Measurements from ENCODE around the gene CDKN1C.
"Not testable (repeated sequence)": the region's sequence is repeated elsewhere in the genome, so short reads cannot be mapped to it uniquely, and the experiment has no call there.

CDKN1C gene

DNA sequence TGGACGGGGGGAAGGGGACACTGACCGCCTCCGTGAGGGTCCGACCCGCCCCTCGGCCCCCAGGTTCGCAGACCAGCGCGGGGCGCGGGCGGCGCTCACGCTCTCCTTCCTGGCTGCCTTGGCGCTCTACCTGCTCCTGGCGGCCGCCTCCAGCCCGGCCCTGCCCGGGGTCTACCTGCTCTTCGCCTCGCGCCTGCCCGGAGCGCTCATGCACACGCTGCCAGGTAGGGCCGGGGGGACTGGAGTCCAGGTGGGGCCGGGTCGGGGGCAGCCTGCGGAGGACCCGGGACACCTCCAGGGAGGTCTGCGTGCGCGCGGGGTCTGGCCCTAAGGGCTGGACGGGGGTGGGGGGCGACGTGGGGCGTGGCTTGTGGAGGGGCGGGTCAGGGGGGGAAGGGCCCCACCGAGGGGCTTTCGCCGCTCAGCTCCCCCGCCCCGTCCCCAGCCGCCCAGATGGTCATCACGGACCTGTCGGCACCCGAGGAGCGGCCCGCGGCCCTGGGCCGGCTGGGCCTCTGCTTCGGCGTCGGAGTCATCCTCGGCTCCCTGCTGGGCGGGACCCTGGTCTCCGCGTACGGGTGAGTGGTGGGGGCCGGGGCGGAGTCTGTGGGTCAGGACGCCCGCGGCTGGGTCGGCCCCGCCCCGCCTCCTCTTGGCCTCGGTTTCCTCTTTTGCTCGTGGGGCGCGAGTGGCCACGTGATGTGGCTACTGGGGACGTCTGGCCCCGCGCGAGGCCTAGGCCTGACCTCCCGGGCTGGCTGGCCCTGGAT lies 23.7 kb upstream of the CDKN1C start:
- DNase-seq (ENCODE audit: low read depth in 2 of 2): no peak

DNA sequence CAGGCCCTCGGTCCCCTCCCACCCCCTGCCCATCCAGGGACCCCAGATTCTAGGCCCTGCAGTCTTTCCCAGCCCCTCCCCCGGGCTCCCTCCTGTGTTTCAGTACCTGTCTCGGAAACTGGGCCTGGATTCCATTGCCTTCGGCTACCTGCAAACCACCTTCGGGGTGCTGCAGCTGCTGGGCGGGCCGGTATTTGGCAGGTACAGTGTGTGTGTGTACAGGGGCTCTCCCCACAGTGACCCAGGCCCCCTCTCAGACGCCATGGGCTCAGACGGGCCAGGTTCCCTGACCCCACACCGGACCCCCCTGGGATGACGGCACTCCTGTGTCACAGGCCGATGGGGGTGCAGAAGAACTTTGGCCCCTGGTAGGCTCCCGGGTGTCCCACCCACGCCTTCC lies 22.6 kb upstream of the CDKN1C start:
- DNase-seq (ENCODE audit: low read depth in 2 of 2): no peak

DNA sequence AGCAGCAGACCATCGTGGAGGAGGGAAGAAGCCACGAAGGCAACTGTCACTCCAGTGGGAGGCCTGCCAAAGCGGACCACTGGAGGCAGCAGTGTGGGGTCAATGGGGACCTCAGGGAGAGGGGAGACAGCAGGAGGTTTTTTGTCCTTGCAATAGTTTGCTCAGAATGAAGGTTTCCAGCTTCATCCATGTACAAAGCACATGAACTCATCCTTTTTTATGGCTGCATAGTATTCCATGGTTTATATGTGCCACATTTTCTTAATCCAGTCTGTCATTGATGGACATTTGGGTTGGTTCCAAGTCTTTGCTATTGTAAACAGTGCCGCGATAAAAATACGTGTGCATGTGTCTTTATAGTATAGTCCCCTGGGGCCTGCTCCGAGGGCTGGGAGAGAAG lies 19.7 kb upstream of the CDKN1C start:
- DNase-seq (ENCODE audit: low read depth in 2 of 2): not testable (repeated sequence)

DNA sequence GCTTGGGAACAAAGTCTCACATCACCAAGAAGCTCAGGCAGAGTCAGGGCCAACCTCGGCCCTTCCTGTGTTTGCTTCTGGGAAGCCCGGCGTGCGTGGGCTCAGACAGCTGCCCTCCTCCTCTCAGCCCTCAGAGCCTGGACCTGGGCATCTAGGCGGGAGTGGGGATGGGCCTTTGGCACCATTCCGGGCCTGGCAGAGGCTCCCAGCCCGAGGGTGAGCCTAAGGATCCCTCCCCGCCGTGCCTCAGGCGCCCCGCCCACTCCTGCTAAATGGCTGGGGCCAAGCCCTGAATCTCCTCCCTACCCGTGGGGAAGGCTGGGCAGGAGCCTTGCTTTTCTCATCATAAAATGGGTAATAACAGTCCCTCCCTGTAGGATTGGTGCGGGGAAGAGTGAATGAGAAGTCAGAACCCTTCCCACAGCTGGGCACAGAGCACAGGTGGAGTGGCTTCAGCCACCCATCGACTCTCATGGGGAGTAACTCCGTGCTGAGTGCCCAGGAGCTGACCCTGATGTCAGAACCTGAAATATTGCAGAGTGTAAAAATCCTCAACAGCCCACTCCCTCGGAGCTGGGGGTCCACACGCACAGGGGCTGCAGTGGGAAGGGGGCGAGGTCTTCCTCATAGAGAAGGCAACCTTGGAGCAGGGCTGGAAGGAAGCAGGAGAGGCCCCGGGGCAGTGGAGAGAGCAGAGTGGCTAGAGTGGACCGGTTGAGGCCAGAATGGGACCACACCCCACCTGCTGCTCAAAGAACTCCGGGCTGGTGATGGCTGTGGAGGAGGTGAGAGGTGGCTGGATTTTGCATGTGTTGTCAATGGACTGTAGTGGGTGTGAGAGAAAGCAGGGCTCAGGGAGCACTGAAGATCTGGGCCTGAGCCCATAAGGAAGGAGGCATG lies 18.8 kb upstream of the CDKN1C start:
- no peak for DNase-seq (ENCODE audit: low read depth in 2 of 2)

DNA sequence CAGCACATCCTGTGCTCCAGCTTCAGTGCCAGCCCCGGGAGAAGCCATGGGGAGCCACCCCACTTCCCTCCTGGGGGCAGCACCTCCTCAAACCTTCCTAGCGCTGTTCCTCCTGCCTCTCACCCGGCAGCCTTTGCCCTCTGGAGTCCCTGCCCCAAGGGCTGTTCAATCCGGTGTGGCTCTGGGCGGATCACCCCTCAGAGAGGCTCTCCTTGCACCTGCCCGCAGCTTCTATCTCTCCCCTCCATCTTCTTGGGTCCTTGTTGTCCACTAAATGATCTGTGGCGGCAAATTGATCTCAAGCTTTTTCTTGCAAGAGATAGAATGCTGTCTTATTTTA lies 18.1 kb upstream of the CDKN1C start:
- DNase-seq (ENCODE audit: low read depth in 2 of 2): no peak

DNA sequence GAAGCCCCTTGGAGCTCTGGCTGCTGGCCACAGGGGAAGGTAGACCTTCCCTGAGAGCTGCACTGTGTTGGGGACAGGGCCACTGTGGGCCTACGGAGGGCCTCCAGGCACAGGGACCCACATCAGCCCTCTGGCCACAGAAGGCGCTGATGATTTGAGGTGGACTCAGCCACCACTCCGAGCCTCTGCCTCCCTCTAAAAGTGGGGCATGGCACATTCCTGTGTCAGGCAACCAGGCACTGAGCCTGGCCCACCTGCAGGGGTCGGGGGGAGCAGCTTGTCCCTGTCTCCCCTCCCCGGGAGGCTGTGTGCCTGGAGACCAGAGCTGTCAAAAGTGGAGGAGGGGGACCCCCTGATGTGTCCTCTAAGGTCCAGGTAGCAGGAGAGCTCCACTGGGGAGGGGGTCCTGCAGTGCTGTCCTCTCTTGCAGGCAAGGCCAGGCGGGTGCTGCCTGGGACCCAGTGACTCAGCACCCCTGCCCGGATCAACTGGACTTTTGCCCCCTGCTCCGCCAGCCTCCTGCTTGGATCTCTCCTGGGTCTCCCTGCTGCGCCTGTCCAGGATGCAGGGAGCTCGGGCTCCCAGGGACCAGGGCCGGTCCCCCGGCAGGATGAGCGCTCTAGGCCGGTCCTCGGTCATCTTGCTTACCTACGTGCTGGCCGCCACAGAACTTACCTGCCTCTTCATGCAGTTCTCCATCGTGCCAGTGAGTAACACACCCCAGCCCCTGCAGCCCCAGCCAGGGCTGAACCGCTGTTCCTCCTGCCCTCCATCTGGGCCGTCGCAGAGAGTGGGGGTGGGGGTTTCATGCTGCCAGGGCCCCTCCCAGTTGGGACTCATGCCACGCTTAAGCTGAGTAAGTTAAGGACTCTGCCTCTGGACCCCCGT lies 17.5 kb upstream of the CDKN1C start:
- no peak for DNase-seq (ENCODE audit: low read depth in 2 of 2)

DNA sequence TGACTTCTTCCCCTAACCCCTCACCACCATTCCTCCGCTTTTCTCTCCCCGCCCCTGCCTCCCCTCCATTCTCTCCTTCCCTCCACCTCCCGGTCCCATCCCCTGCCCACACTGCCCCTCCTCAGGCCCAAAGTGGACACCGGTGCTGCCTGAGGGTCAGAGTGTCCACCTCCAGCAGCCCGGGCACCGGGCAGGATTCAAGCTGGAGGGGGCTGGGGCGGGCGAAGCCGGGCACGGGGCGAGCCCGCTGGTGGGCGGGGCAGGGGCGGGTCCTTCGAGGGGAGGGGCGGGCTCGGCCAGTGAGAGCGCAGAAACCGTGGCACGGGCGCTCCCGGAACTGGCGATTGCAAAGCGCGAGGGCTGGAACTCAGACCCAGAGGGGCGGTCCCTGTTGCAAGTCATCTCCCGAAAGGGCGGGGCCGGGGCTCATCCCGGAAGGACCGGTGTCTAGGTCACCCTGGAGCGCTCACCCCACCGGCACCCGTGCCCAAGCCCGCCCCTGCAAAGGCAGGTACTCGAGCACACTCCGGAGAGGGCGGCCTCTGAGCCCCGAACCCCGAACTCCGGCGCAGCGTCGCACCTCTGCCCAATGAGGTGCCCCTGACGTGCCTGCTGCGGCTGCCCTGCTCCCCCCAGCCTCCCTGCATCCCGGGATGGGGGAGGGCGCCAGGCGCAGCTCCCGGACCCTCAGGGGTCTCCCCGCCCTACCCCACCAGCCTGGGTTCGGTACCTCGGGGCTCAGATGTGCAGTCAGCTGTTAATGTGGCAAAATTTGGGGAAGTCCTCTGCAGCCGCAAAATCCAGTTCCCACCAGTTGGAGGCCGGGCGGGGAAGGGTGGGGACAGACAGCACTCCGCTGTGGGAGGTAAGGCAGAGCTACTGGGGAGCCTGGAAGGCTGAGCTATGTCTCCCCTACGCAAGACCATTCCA lies 16.5 kb upstream of the CDKN1C start:
- peak; percentile 74 to 76 for DNase-seq (ENCODE audit: low read depth in 2 of 2)

DNA sequence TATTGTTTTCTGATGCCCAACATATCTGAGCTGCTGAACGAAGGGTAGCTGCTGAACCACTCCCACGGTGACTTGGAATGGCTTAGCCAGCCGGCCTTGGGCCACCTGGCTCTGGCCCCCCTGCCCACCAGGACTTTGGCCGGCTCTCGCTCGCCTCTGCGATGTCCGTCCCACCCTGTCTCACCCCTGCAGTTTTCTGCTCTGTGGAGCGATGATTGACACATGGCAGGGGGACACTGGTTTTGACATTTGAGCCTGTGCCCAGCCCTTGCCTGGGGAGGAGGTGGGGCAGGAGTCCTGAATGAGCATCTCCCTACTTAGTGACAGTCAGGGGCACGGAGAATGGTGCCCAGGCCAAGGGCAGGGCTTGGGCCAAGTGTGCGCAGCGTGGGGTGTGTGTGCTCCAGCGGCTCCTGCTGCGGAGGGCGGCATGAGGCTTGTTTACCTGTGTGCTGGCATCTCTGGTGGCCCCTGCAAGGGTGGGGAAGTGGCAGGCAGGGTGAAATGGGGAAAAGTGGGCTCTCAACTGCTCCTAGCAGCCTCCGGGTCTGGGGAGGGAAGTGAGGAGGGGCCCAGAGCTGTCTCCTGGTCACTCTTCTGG lies 15.7 kb upstream of the CDKN1C start:
- no peak for DNase-seq (ENCODE audit: low read depth in 2 of 2)

DNA sequence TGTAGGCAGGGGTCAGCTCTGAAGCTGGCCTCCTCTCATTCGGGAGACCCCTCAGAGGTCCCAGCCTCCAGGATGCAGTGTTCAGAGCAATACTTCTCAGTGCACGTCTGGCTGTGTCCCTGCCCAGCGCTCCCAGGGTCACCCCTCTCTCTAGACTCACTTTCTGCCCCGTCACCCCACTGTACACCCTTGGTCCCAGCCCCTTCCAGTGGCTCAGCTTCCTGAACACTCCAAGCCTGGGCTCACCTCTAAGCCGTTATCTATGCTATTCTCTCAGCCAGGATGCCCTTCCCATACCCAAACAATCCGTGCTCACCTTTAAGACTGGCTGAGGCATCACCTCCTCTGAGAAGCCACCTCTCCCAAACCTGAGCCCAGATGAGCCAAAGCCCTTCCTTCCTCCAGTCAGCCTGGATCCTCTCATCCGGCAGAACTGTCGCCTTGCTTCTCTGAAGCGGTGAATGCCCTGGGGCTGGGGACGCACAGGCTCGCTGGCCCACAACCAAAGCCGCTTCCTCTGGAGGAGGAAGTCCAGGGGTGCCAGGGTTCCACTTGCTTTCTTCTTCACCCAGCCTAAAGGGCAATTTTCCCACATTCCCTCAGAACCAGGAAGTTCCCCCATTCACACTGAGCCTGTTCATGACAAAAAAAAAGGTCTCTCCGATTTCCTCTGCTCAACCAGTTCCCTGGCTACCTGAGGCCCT lies 13.7 kb upstream of the CDKN1C start:
- no peak for DNase-seq (ENCODE audit: low read depth in 2 of 2)

DNA sequence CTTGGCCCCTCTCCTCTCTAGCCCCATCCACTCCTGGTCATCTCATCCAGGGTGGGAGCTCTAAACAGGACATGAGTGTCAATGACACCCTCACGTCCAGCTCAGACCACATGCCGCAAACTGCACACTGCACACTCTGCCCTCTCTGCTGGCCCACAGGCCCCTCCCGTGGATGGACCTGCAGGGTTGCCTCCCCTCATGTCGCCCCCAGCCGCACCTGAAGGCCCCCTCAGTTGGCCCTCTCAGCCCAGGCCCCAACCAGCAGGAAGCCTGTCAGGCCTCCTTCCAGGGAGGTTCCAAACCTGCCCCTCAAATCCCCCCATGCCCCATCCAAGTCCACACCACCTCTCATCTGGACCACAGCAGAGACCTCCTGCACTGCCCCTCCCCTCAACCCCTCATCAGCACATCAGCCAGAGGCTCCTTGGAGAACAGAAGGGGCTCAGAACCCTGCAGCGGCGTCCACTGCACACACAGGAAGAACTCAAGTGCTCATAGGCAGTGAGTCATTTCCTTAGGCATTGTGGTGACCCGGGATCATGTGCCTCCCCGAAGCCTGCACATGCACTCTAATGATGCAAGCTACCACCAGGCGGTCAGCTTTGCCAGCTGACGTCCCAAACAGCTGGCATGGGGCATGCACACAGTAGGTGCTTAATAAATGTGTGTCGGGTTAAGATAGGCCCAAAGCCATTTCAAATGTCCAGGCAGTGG lies 12.9 kb upstream of the CDKN1C start:
- peak; percentile 32 to 38 for DNase-seq (ENCODE audit: low read depth in 2 of 2)

DNA sequence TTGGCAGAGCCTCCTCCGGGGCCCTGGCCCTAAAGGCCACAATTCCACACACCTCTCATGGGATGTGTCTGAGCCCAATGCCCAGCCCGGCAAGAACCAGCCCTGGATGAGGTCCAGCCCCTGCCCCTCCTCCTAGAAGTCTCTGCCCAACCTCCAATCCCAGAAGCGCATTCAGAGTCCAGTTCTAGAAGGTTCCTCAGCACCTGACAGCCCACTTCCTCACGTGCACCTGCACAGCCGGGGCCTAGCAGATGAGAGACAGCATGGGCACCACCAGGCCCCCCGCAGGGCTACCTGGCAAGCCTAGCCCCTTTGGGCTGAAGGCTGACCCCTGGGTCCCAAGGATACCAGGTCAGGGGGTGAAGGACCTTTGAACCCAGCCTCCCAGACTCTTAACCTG lies 11.5 kb upstream of the CDKN1C start:
- DNase-seq (ENCODE audit: low read depth in 2 of 2): no peak

DNA sequence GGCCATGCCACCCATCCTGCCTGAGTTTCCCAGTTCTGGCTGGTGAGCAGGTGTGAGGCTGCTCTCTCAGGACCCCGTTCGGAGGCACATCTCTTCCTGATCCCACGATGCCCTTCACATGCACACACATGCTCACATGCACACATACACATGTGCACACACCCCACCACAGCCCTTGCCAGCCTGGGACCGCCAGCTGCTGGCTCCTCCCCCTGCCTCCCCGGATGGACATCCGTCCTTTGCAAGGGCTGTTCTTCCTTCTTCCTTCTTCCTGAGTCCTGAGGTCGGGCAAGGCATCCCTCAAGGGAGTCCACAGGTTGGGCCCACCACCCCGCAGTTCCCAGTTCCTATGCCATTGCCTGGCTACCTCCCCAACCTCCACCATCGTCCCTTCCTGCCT lies 10.5 kb upstream of the CDKN1C start:
- no peak for DNase-seq (ENCODE audit: low read depth in 2 of 2)

DNA sequence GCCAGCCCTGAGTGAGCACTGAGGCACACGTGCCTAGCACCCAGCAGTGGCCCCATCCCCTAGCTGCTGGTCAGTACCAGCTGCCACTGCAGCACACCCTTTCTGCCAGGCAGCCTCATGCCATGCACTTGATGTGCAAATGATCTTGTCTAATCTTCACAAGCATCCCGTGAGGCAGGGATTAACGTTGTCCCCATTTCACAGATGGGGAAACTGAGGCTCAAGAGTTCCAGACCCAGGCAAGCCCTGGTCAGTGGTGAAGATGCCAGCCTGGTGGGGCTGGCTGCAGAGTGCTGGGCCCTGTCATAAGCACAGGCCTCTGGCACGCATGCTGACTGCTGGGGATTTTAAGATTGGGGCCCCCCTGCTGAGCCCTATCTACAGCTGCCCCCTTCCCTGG lies 8.4 kb upstream of the CDKN1C start:
- no peak for DNase-seq (ENCODE audit: low read depth in 2 of 2)

DNA sequence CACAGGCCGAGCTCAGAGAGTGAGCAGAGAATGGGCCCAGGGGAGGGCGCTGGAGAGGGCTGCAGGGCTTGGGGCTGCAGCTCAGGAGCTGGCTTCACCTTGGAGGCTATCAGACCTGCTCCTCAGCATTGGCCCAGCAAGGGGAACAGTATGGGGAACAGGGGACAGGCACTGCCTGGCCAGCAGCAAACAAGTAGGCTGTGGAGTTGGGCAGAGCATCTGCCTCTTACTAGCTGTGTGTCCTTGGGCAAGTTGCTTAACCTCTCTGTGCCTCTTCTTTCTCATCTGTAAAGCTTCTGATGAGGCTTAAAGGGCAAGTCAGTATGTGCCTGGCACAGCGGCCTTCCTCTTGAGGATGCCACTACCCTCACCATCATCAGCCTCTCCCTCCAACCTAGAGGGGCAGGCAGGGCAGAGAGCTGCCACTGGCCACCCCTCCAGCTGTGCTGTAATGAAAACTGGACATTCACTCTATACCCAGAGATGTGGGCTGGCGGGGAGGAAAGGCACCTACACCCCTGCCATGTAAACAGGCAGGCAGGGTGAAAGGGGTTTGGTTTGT lies 7.5 kb upstream of the CDKN1C start:
- no peak for DNase-seq (ENCODE audit: low read depth in 2 of 2)

DNA sequence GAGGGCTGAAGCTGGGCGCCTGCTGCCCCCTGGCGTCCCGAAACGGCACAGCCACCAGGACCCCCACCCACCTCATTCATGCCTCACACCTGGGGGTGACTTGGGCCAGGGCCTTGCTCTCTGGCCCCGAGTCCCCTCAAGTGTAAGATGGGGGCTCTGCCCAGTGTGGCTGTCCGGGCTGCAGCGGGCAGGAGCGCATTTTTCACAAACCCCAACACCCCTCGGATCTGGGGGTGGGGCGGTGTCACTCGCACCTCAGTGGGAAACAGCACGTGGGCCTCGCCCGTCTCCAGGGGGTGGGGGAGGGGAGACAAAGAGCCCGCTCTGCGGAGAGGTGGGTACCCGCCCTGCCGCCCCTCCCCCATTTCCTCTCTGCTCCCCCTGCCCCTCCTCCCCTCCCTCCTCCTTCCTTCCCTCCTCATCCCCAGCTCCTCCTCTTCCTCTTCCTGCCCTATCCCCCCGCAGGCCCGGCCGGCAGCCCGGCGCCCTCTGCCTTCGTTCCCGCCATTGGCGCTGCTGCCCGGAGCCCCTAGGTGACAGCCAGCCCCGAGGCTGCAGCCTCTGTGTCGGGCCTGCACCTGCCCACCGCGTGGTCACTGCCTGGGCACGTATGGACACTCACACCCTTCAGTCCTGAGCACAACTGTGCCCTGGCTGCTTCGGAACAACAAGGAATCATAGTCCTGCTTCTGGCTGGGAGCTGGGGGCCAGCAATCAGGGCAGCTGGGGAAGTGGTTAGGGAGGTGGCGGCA lies 6.8 kb upstream of the CDKN1C start:
- no peak for DNase-seq (ENCODE audit: low read depth in 2 of 2)

DNA sequence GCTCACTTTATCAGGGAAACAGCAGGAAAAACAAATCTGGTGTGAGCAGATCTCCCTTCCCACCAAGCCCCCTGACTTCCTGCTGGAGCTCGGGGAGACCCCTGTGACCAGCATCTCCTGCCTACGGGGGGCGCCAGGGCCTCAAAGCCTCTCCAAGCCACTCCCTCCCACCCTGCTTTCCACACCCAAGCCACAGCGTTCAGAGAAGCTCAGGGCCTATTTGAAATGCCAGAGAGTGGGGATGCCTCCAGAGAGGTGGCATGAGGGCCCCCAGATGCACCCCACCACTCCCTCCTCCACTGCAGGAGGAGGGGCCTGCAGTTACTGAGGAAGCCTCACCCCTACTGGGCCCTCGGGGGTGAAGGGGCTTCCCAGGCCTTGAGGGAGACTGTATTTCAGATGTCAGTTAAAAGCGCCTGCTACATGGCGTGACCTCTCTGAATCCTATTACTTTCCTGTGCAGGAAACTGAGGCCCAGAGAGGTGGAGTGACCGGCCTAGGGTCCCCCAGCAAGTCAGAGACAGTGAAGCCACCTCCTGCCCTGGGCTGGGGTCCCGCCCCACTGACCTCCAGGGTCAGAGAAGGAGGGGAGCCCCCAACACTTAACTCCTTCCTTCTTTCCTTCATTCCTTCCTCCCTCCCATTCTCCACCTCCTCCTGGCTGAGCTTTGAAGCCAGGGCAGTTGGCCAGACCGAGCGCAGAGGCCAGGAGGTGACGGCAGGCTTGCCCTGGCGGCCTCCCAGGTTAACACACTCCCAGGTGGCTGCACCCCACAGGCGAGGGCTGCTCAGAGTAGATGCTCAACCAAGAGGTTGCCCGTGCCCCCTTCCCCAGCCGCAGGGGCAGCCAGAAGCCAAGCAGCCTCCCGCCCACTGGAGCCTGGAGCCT lies 6.0 kb upstream of the CDKN1C start:
- no peak for DNase-seq (ENCODE audit: low read depth in 2 of 2)

All from stimulated activated CD8-positive, alpha-beta memory T cell treated with anti-CD3 and anti-CD28 coated beads, Interleukin-7, amount 100 ng/mL, for 1 hour (primary cell).